Smooth muscle cell (in vitro differentiated cells): ENCODE results near the gene CXXC1. TPM values are rescaled to one million over a fixed set of nuclear protein-coding genes. Genes with fewer than 3 reads are reported as not detected.

Source experiments
- DNase-seq: peaks from one replicate; lab custom pipeline; 2025; ENCODE audit not compliant: unreplicated experiment; lab: John Stamatoyannopoulos, UW
- H2AFZ ChIP-seq: fragments of 200-600 bp; sonication (generic); 2 replicates; pipeline ENCODE4 v1.6.0; 2016; ENCODE audit warnings: antibody characterized with exemption, low read depth, mild to moderate bottlenecking
- H3F3A ChIP-seq: fragments of 200-600 bp; sonication (generic); 2 replicates; pipeline ENCODE4 v1.6.0; 2017; ENCODE audit warnings: antibody characterized with exemption, low read depth
- H3K27ac ChIP-seq: fragments of 200-600 bp; sonication (generic); 2 replicates; pipeline ENCODE4 v1.5.1; 2016; ENCODE audit warnings: low read depth, mild to moderate bottlenecking
- H3K27me3 ChIP-seq: fragments of 200-600 bp; sonication (generic); 2 replicates; pipeline ENCODE4 v1.6.1; 2016; ENCODE audit warnings: low read depth, mild to moderate bottlenecking
- H3K36me3 ChIP-seq: fragments of 200-600 bp; sonication (generic); 2 replicates; pipeline ENCODE4 v1.5.1; 2016; ENCODE audit warnings: low read depth
- H3K4me1 ChIP-seq: fragments of 200-600 bp; sonication (generic); 2 replicates; pipeline ENCODE4 v1.5.1; 2016; ENCODE audit warnings: low read depth
- H3K4me2 ChIP-seq: fragments of 200-600 bp; sonication (generic); 2 replicates; pipeline ENCODE4 v1.6.0; 2016; ENCODE audit warnings: mild to moderate bottlenecking
- H3K4me3 ChIP-seq: fragments of 200-600 bp; sonication (generic); 2 replicates; pipeline ENCODE4 v1.5.1; 2016; ENCODE audit warnings: mild to moderate bottlenecking
- H3K79me2 ChIP-seq: fragments of 200-600 bp; sonication (generic); 2 replicates; pipeline ENCODE4 v1.6.0; 2016; ENCODE audit warnings: low read depth, mild to moderate bottlenecking
- H3K9ac ChIP-seq: fragments of 200-600 bp; sonication (generic); 2 replicates; pipeline ENCODE4 v1.6.0; 2016; ENCODE audit warnings: low read depth
- H3K9me3 ChIP-seq: fragments of 200-600 bp; sonication (generic); replicated peaks from 2 replicates; pipeline ENCODE4 v1.5.1; 2016; ENCODE audit warnings: low read depth
- H4K20me1 ChIP-seq: fragments of 200-600 bp; sonication (generic); 2 replicates; pipeline ENCODE4 v1.6.0; 2016; ENCODE audit warnings: low read depth
- WGBS: methylation state at CpG from one replicate; pipeline ENCODE4 v1.1.7; 2016; ENCODE audit warnings: low lambda C conversion rate; 5-methylcytosine and 5-hydroxymethylcytosine counted together
- polyA plus RNA-seq: library from polyadenylated mRNA; unstranded; fragments of >200 nt; fragmentation: Nextera tagmentation; extraction: Ambion mirVana; gene quantifications from 2 replicates; pipeline ENCODE4 v1.2.1, GENCODE V29; 2016
- total RNA-seq: library from RNA; depleted of rRNA; stranded (reverse); fragments of >200 nt; gene quantifications from 2 replicates; pipeline ENCODE4 v1.2.3, GENCODE V29; 2014
- TF ChIP-seq, protein P1 (sequence below): fragments of 200-600 bp; sonication (generic); IDR thresholded peaks from 2 replicates; pipeline ENCODE4 v1.5.1; 2017; ENCODE audit warnings: borderline replicate concordance, mild to moderate bottlenecking, antibody characterized with exemption; ENCODE audit not compliant: insufficient read depth, poor library complexity, severe bottlenecking

CXXC1 gene
- total and polyA plus RNA-seq, 2 experiments from 2014 or later: 15.4 to 39.6 TPM

DNA sequence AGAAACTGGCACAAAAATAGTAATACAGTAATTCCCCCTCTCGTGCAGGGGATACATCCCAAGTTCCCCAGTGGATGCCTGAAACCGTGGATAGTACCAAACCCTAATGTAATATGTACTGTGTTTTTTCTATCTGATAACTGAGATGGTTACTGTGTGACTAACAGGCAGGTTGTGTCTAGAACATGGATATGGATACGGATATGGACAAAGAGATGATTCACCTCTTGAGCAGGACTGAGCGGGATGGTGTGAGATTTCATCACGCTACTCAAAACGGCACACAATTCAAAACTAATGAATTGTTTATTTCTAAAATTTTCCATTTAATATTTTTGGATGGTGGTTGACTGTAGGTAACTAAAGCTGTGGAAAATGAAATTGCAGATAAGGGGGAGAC lies 9.6 kb downstream of the CXXC1 start:
- H3F3A ChIP-seq: no peaks in the 10 kb centered on the region
- H3K27me3 ChIP-seq: no peaks in the 10 kb centered on the region
- H3K27ac ChIP-seq: peak overlapping the region; percentile 70
- peaks cover 34% of the 10 kb centered on the region for H3K79me2 ChIP-seq
- no peak overlapping the region for H3K9ac ChIP-seq
- DNase-seq: no peak
- no peak overlapping the region for H3K4me2 ChIP-seq
- H3K4me3 ChIP-seq: no peak overlapping the region
- peaks cover 5% of the 10 kb centered on the region for H3K36me3 ChIP-seq
- 74% methylated on average over 6 of the region's 6 CpGs for WGBS
- H4K20me1 ChIP-seq: peaks cover 2% of the 10 kb centered on the region
- H2AFZ ChIP-seq: no peak overlapping the region
- TF ChIP-seq, protein P1, sequence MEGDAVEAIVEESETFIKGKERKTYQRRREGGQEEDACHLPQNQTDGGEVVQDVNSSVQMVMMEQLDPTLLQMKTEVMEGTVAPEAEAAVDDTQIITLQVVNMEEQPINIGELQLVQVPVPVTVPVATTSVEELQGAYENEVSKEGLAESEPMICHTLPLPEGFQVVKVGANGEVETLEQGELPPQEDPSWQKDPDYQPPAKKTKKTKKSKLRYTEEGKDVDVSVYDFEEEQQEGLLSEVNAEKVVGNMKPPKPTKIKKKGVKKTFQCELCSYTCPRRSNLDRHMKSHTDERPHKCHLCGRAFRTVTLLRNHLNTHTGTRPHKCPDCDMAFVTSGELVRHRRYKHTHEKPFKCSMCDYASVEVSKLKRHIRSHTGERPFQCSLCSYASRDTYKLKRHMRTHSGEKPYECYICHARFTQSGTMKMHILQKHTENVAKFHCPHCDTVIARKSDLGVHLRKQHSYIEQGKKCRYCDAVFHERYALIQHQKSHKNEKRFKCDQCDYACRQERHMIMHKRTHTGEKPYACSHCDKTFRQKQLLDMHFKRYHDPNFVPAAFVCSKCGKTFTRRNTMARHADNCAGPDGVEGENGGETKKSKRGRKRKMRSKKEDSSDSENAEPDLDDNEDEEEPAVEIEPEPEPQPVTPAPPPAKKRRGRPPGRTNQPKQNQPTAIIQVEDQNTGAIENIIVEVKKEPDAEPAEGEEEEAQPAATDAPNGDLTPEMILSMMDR: no peak
- H3K9me3 ChIP-seq: no peaks in the 10 kb centered on the region
- H3K4me1 ChIP-seq: peaks cover 15% of the 10 kb centered on the region

DNA sequence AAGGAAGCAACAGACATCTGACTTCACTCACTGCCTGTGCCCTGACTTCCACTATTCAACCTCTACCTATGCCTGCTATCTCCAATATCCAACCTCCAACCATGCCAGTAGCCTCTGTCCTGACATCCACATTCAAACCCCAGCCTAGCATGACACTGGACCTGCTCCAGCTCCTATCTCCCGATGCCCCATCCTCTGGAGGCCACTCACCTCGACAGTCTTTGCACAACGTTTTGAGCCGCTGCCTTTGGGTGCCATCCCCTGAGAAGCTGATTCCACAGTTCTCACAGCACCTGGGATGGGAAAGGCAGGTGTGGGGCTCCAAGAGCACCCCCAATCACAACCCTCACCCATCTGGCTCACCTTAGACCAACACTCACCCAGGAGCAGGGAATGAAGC lies 11.0 kb downstream of the CXXC1 start:
- H4K20me1 ChIP-seq: peaks cover 2% of the 10 kb centered on the region
- WGBS: 89% methylated on average over 4 of the region's 4 CpGs
- no peak for DNase-seq
- H3F3A ChIP-seq: peaks cover 2% of the 10 kb centered on the region
- no peak overlapping the region for H3K4me2 ChIP-seq
- peaks cover 34% of the 10 kb centered on the region for H3K79me2 ChIP-seq
- H3K4me1 ChIP-seq: peaks cover 15% of the 10 kb centered on the region
- H3K9ac ChIP-seq: no peak overlapping the region
- TF ChIP-seq, protein P1: no peak
- H3K4me3 ChIP-seq: no peak overlapping the region
- no peaks in the 10 kb centered on the region for H3K27me3 ChIP-seq
- H3K27ac ChIP-seq: no peak overlapping the region
- no peak overlapping the region for H2AFZ ChIP-seq
- no peaks in the 10 kb centered on the region for H3K9me3 ChIP-seq
- peaks cover 8% of the 10 kb centered on the region for H3K36me3 ChIP-seq

DNA sequence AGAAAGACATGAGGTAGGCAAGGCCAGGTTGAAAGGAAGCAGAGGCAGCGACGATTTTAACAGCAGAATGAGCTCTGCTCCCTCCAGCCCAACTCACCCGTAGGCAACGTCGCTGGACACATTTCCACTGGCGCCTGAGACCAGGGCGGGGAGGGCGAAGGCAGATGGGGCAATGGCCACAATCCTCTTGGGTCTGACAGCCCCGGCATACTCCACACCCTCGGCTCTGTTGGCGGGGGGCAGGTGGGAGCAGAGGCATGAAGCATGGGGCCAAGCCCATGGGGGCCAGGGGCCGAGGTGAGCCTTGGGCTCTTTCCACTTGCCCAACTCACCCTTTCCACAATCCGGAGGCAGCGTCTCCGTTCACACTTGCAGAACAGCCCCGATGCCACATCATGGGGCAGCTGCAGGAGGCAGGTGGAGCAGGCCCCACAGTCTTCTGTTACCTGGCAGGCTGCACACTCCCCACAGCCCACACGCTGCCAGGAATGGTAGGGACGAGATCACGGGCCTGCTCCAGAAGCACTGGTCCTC lies 11.9 kb downstream of the CXXC1 start:
- 96% methylated on average over 19 of the region's 19 CpGs for WGBS
- Histone ChIP-seq H3K79me2 (peaks cover 29% of the 10 kb centered on the region), H3K4me3 (no peak overlapping the region), H3K36me3 (peaks cover 9% of the 10 kb centered on the region), H3K27ac (no peak overlapping the region), H3K9me3 (no peaks in the 10 kb centered on the region), H3K27me3 (no peaks in the 10 kb centered on the region), H3K9ac (no peak overlapping the region), H2AFZ (no peak overlapping the region), H3F3A (peaks cover 11% of the 10 kb centered on the region), H3K4me1 (peaks cover 14% of the 10 kb centered on the region), H4K20me1 (peaks cover 2% of the 10 kb centered on the region), H3K4me2 (no peak overlapping the region)
- no peak for DNase-seq
- TF ChIP-seq, protein P1: no peak

DNA sequence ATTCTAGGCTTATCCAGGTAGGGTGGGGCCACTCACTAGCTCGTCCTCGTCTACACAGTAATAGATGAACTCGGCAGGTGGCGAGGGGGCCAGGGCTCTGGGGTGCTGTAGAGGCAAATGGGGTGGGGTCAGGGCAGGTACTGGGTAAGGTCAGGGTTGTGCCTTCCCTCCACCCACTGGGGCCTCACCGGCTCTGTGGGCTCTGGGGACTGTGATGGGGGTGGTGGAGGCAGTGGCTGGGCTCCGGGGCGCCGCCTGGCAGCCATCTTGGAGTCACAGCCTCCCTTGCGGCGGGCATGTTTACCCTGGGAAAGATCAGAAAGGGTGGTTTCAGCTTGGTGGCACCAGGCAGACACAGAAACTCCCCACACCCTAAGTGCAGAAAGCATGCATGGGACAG lies 12.6 kb downstream of the CXXC1 start:
- Histone ChIP-seq H3K36me3 (peaks cover 9% of the 10 kb centered on the region), H3K27me3 (no peaks in the 10 kb centered on the region), H3K79me2 (peaks cover 22% of the 10 kb centered on the region), H3F3A (peaks cover 13% of the 10 kb centered on the region), H3K9ac (no peak overlapping the region), H3K27ac (no peak overlapping the region), H3K4me3 (no peak overlapping the region), H2AFZ (no peak overlapping the region), H3K4me2 (no peak overlapping the region), H4K20me1 (peaks cover 2% of the 10 kb centered on the region), H3K9me3 (no peaks in the 10 kb centered on the region), H3K4me1 (peaks cover 7% of the 10 kb centered on the region)
- TF ChIP-seq, protein P1: no peak
- 99% methylated on average over 10 of the region's 10 CpGs for WGBS
- no peak for DNase-seq
